Prostate gland (tissue), 2 donors: ENCODE data around the gene TLCD3A.
"Not testable (repeated sequence)": the region's sequence is repeated elsewhere in the genome, so short reads cannot be mapped to it uniquely, and the experiment has no call there.

Experiments used
- POLR2AphosphoS5 ChIP-seq: sonication (generic); formaldehyde crosslinking; IDR thresholded peaks from one replicate; pipeline ENCODE4 v1.6.1; 2017; ENCODE audit warnings: antibody characterized with exemption
- TF ChIP-seq, protein P1 (sequence below), 4 experiments: fragments of 200-600 bp in 2 of 4; fragments of 450-650 bp in 2 of 4; sonication (generic) in 2 of 4; IDR thresholded peaks; 1 replicate in 3 of 4; 2 replicates in 1 of 4; pipeline ENCODE4 v1.5.1; 2016 to 2019; ENCODE audit warnings: antibody characterized with exemption in 4 of 4, mild to moderate bottlenecking in 2 of 4, moderate library complexity in 2 of 4

DNA sequence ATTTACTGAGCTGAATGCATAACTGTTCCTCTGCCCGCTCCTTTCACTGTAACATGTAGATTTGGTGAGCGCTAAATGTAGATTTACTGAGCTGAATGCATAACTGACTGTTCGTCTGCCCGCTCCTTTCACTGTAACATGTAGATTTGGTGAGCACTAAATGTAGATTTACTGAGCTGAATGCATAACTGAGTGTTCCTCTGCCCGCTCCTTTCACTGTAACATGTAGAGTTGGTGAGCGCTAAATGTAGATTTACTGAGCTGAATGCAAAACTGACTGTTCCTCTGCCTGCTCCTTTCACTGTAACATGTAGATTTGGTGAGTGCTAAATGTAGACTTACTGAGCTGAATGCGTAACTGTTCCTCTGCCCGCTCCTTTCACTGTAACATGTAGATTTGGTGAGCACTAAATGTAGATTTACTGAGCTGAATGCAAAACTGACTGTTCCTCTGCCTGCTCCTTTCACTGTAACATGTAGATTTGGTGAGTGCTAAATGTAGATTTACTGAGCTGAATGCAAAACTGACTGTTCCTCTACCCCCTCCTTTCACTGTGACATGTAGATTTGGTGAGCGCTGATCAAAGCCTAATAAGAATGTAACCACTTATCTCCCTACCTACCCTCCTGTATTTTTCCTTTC lies 23.0 kb downstream of the TLCD3A start:
- not testable (repeated sequence) for TF ChIP-seq POLR2AphosphoS5
- TF ChIP-seq, protein P1, sequence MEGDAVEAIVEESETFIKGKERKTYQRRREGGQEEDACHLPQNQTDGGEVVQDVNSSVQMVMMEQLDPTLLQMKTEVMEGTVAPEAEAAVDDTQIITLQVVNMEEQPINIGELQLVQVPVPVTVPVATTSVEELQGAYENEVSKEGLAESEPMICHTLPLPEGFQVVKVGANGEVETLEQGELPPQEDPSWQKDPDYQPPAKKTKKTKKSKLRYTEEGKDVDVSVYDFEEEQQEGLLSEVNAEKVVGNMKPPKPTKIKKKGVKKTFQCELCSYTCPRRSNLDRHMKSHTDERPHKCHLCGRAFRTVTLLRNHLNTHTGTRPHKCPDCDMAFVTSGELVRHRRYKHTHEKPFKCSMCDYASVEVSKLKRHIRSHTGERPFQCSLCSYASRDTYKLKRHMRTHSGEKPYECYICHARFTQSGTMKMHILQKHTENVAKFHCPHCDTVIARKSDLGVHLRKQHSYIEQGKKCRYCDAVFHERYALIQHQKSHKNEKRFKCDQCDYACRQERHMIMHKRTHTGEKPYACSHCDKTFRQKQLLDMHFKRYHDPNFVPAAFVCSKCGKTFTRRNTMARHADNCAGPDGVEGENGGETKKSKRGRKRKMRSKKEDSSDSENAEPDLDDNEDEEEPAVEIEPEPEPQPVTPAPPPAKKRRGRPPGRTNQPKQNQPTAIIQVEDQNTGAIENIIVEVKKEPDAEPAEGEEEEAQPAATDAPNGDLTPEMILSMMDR (IDR thresholded peaks at IDR 0.05), result not testable (repeated sequence)
